GM21825 (cell line): ENCODE results near the gene ZBTB24.

ENCODE experiments used
- ATAC-seq: cut with Tn5 transposase; IDR thresholded peaks from one replicate; pipeline ENCODE4 v1.9.1; 2021; ENCODE audit warnings: mild to moderate bottlenecking, moderate library complexity; ENCODE audit not compliant: unreplicated experiment

ZBTB24 gene

DNA sequence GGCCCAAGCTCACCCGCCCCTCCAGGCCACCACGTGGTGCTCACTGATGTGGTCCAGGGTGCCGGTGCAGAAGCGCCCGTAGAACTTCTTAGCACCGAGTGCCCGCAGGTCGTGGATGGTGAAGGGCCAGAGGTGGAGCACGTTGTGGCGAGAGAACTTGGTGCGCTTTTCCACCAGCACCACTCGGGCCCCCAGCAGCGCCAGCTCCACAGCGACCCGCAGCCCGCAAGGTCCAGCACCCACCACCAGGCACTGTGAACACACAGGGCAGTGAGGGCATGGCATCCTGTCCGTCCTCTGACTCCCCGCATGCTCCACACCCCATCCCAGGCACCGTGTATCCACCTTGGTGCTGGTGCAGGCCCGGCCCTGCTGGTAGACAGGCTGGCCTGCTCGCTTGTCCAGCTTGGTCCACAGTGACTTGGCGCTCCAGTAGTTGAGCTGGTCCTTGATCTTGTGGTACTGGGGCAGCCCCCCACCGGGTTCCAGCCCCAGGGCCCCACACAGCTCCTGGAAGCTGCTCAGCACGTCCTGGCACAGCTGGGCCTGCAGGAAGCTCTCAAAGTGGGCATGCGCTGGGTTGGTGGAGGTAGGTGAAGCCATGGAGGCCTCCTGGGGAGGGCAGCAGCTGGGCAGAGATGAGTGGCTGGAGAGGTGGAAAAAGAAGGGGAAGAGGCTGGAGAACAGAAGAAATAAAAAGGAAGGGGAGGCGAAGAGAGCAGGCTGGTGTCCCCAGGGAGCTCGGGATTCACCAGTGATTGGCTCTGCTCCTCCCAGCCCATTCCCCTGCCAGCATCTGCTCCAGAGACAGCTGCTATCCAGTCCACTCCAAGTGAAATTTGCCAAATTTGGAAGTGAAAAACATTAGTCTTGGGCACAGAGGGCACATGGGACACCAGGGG lies 29.2 kb downstream of the ZBTB24 start:
- no peak for ATAC-seq

DNA sequence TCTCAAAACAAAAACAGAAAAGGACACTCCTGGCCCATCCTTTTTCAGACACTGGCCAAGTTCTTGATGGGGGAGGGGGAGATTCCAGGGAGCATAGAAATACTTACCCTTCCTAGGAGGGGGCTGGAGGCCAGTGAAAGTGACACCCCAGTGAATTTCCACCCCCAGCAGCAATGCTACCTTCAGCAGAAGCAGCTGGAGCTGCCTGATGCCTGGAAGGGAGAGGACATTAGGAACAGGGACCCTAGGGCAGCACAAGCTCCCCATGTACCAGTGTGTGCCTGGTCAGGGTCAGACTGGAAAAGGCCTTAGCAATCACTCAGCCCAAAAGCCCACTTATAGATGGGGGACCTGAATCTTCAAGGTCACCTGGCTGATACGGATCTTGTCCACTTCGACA lies 29.9 kb downstream of the ZBTB24 start:
- no peak for ATAC-seq

DNA sequence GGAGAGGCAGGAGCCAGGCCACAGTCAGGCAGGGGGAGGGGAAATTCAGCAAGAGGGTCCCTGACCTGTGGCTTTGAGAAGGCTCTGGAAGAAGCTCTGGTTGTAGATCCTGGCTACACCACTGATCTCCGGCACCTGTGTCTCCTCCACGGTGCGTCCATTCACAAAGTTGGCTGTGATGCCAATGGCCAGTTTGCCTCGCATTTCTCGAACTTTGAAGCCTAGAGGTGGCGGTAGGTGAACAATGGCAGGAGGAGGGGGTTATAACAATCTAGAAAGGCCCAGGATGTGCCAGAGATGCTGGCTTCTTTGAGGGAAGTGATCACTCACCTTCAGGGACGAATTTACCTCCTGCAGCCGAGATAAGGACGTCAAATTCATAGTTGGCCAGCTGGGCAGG lies 30.8 kb downstream of the ZBTB24 start:
- no peak for ATAC-seq

- no peak for ATAC-seq
These were observed 31.6 kb downstream of the ZBTB24 start for GRCh38 chr6:109451376-109451775.

DNA sequence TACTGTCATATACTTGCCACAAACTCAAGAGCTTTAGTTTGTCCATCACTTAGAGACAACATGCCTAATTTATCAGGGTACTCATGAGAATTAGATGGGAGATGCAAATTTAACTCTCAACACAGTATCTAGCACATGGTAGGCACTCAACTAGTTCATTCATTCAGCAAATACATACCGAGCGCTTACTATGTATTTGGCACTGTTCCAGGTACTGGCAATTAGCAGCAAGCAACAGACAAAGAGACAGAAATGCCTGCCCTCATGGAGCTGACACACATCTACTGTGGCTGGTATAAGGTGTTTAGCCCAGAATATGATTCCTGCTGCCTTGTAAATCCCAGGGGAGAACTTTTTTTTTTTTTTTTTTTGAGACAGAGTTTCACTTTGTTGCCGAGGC lies 32.2 kb downstream of the ZBTB24 start:
- ATAC-seq, result no peak

- ATAC-seq, result no peak
These were observed 33.0 kb downstream of the ZBTB24 start for GRCh38 chr6:109449795-109450673.

GRCh38 chr6:109449064-109449794 lies 33.8 kb downstream of the ZBTB24 start:
- ATAC-seq, result no peak

- no peak for ATAC-seq
These were observed 34.4 kb downstream of the ZBTB24 start for GRCh38 chr6:109448615-109449014.

- no peak for ATAC-seq
These were observed 35.0 kb downstream of the ZBTB24 start for GRCh38 chr6:109447878-109448555.

GRCh38 chr6:109447087-109447486 lies 35.9 kb downstream of the ZBTB24 start:
- ATAC-seq, result no peak

GRCh38 chr6:109446541-109446940 lies 36.5 kb downstream of the ZBTB24 start:
- no peak for ATAC-seq

DNA sequence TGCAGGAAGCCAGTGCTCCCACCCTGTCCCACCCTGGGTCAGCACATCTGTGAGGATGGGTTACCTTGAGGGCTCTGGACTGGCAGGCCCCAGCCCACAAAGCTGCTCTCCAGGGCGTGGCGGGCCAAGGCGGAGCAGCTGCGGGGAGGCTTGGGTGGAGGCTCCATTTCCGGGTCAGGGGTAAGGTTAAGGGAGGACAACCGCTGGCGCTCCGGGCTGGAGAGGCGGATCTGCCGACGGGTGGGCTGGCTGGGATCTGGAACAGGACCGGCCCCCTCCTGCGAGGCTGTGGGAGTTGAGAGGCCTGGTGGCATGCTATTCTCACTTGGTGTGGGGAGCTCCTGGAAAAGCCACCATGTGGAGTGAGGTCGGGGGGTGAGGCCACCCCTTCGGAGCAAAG lies 36.9 kb downstream of the ZBTB24 start:
- no peak for ATAC-seq

DNA sequence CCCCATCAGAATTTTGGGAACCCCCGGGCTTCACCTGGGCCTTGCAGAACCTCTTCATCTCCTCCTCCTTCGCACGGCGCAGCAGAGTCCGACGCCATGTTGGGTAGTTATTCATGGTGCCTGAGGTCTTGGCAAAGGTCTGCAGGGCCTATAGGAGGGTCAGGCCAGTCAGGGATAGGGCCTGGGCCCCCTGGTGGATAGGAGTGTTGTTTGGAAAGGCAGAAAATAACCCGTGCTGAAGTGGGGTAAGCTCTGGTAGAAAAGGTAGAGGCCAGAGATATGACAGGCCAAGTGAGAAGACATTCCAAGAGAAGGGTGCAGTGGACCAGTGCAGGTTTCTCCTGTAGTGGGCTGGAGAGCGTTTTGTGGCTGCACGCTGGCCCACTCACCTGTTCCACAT lies 37.6 kb downstream of the ZBTB24 start:
- no peak for ATAC-seq

GRCh38 chr6:109443425-109443950 lies 39.5 kb downstream of the ZBTB24 start:
- ATAC-seq, result no peak

GRCh38 chr6:109442393-109442924 lies 40.6 kb downstream of the ZBTB24 start:
- no peak for ATAC-seq

DNA sequence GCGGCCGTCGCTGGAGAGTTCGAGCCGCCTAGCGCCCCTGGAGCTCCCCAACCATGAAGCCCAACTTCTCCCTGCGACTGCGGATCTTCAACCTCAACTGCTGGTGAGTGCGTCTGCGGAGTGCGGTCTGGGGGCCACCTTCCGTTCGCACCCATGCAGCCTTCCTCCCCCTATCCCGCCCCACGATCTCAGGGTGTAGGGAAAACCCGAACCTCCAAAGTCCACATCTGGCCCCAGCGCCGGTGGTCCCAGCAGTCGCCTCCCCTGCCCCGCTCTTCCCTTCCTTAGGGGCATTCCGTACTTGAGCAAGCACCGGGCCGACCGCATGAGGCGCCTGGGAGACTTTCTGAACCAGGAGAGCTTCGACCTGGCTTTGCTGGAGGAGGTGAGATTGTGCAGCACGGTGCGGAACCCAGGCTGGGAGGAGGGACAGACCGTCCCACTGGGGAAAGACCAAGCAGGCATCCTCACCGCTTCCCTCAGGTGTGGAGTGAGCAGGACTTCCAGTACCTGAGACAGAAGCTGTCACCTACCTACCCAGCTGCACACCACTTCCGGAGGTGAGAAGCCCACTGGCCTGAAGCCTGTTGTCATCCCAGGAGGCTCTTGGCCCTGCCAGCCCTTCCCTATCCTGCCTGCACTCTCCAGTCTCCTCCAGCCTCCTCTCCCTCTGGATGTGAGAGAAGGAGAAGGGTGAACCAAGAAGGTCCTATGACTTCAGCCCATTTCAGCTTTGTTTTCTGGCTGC lies 41.8 kb downstream of the ZBTB24 start:
- ATAC-seq, result peak; percentile 20

DNA sequence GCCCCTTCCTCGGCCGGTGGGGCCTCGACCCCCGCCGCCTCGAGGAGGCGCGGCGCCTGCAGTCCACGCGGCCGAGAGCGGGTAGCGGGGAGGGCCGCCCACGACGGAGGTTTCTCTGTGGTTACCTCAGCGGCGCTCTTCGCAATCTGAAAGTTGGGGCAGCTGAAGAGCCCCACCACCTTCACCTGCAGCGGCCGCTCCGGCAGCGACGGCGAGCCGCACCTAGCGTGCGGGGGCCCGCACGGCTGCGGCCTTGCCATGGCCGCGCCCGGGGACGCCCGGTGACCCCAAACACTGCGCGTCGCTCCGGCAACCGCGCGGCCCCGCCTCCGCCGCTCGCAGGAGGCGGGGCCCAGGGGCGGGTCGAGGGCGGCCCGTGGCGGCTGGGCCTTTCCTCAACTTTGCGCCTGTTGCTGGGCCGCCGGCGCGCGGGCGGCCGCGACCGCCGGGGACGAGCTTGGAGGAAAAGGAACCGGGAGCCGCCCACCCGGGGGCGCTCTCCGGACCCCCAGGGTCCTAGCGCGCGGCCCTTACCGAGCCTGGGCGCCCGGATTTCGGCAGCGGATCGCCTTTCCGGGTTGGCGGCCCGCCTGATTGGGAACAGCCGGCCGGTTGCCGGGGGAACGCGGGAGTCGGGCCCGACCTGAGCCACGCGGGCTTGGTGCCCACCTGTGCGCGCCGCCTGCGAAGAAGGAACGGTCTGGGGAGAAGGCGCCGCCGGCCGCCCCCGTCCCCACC lies 42.5 kb downstream of the ZBTB24 start, which contains the start of the genes PPIL6 and SMPD2:
Gene PPIL6 (minus strand): TSS at position 298 of the 738 bp plus-strand sequence. CDS start 38 bp downstream, at position 260.
Gene SMPD2 (plus strand): TSS at position 394 of the 738 bp plus-strand sequence. CDS start 398 bp downstream, outside the sequence.
- peak; percentile 90 for ATAC-seq

- ATAC-seq, result no peak
These were observed 47.0 kb downstream of the ZBTB24 start for GRCh38 chr6:109436041-109436440.
